Right lobe of liver (tissue), 4 donors: Measurements from ENCODE around the gene HIVEP2.

ENCODE experiments used
- CTCF ChIP-seq, 4 donors: fragments of 200-600 bp in 3 of 4; fragments of 450-650 bp in 1 of 4; IDR thresholded peaks; one replicate each; pipeline versions ENCODE4 v1.5.1 to v1.8.0; 2016 to 2022; ENCODE audit warnings: antibody characterized with exemption in 4 of 4, mild to moderate bottlenecking in 2 of 4
- POLR2A ChIP-seq: fragments of 450-650 bp; IDR thresholded peaks from one replicate; pipeline ENCODE4 v1.6.1; 2017; ENCODE audit warnings: antibody characterized with exemption, mild to moderate bottlenecking
- donor health status: DM: no; HTN: no; CAD: no.
- donor health status: DM: no; HTN: no; CAD: no.
- donor health status: DM: no; HTN: yes; CAD: no.

- TF ChIP-seq POLR2A (no peak), CTCF (IDR thresholded peaks at IDR 0.05) (no peak)
These were observed 64.8 kb downstream of the HIVEP2 start for GRCh38 chr6:142880201-142880600.
